ENCODE results near the gene DYSF. TPM values are rescaled to one million over a fixed set of nuclear protein-coding genes. Genes with fewer than 3 reads are reported as not detected.

Gene DYSF
- total RNA-seq, 1 donor from 2014 or later = 11.1 TPM

GRCh38 chr2:71502941-71503738, 49.8 kb downstream of the DYSF start:
- TF ChIP-seq, protein P1, sequence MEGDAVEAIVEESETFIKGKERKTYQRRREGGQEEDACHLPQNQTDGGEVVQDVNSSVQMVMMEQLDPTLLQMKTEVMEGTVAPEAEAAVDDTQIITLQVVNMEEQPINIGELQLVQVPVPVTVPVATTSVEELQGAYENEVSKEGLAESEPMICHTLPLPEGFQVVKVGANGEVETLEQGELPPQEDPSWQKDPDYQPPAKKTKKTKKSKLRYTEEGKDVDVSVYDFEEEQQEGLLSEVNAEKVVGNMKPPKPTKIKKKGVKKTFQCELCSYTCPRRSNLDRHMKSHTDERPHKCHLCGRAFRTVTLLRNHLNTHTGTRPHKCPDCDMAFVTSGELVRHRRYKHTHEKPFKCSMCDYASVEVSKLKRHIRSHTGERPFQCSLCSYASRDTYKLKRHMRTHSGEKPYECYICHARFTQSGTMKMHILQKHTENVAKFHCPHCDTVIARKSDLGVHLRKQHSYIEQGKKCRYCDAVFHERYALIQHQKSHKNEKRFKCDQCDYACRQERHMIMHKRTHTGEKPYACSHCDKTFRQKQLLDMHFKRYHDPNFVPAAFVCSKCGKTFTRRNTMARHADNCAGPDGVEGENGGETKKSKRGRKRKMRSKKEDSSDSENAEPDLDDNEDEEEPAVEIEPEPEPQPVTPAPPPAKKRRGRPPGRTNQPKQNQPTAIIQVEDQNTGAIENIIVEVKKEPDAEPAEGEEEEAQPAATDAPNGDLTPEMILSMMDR (IDR thresholded peaks at IDR 0.05; ENCODE audit: partially characterized antibody, unreplicated experiment) = no peak
- Mint-ChIP-seq H3K9me3 (ENCODE audit: unreplicated experiment) (peaks cover 2% of the 10 kb centered on the region), H3K36me3 (ENCODE audit: unreplicated experiment) (no peaks in the 10 kb centered on the region), H3K4me1 (ENCODE audit: low read depth, unreplicated experiment) (no peaks in the 10 kb centered on the region), H3K4me3 (ENCODE audit: unreplicated experiment) (no peak overlapping the region), H3K27ac (ENCODE audit: unreplicated experiment) (no peak overlapping the region), H3K27me3 (ENCODE audit: unreplicated experiment) (no peaks in the 10 kb centered on the region)
- DNase-seq = no peak

GRCh38 chr2:71503837-71504236, 50.5 kb downstream of the DYSF start:
- H3K27ac Mint-ChIP-seq (ENCODE audit: unreplicated experiment) = no peak overlapping the region
- TF ChIP-seq, protein P1 (IDR thresholded peaks at IDR 0.05; ENCODE audit: partially characterized antibody, unreplicated experiment) = no peak
- no peak overlapping the region for H3K4me3 Mint-ChIP-seq (ENCODE audit: unreplicated experiment)
- H3K36me3 Mint-ChIP-seq (ENCODE audit: unreplicated experiment) = no peaks in the 10 kb centered on the region
- no peaks in the 10 kb centered on the region for H3K27me3 Mint-ChIP-seq (ENCODE audit: unreplicated experiment)
- no peaks in the 10 kb centered on the region for H3K4me1 Mint-ChIP-seq (ENCODE audit: low read depth, unreplicated experiment)
- H3K9me3 Mint-ChIP-seq (ENCODE audit: unreplicated experiment) = peaks cover 2% of the 10 kb centered on the region
- no peak for DNase-seq

- TF ChIP-seq, protein P1 (IDR thresholded peaks at IDR 0.05; ENCODE audit: partially characterized antibody, unreplicated experiment) = no peak
- no peaks in the 10 kb centered on the region for H3K4me1 Mint-ChIP-seq (ENCODE audit: low read depth, unreplicated experiment)
- no peak overlapping the region for H3K27ac Mint-ChIP-seq (ENCODE audit: unreplicated experiment)
These were observed 51.2 kb downstream of the DYSF start for GRCh38 chr2:71504611-71505010.

DNA sequence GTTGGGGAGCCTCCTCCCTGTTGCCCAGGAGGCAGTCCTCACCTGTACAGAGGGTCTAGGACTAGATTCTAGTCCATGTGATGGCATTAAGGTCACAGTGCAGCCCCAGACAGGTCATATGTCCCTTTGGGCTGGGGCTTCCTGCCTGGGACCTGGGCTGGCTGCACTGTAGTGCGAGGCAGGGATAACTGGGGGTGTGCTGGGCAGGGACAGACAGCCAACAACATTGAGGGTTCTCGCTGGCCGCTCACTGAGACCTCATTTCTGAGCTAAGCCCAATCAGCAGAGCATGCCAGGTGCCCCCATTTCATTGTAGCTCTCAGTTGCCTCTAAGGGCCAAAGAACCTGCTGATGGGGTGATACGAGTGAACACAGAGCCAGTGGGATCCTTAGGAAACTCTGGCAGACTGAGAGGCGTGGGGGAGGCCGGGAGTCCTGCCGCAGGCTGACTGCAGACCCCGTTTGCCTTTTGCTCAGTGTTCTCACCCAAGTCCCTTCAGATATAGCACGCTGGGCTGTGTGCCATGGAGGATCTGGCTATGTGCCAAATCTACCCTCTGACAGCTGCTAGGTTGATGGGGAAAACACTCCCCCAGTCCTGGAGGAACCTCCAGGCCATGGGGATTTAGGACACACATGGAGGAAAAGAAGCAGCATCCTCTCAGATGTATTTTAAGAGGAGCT, 51.9 kb downstream of the DYSF start:
- TF ChIP-seq, protein P1 (IDR thresholded peaks at IDR 0.05; ENCODE audit: partially characterized antibody, unreplicated experiment) = no peak
- DNase-seq = no peak
- Mint-ChIP-seq H3K36me3 (ENCODE audit: unreplicated experiment) (no peaks in the 10 kb centered on the region), H3K27ac (ENCODE audit: unreplicated experiment) (no peak overlapping the region), H3K4me3 (ENCODE audit: unreplicated experiment) (no peak overlapping the region), H3K9me3 (ENCODE audit: unreplicated experiment) (peaks cover 2% of the 10 kb centered on the region), H3K27me3 (ENCODE audit: unreplicated experiment) (no peaks in the 10 kb centered on the region), H3K4me1 (ENCODE audit: low read depth, unreplicated experiment) (no peaks in the 10 kb centered on the region)

More at GRCh38 chr2:71504611-71505010, 51.2 kb downstream of the DYSF start:
- DNase-seq = no peak
- Mint-ChIP-seq H3K36me3 (ENCODE audit: unreplicated experiment) (no peaks in the 10 kb centered on the region), H3K9me3 (ENCODE audit: unreplicated experiment) (peaks cover 2% of the 10 kb centered on the region), H3K27me3 (ENCODE audit: unreplicated experiment) (no peaks in the 10 kb centered on the region), H3K4me3 (ENCODE audit: unreplicated experiment) (no peak overlapping the region)

DNA sequence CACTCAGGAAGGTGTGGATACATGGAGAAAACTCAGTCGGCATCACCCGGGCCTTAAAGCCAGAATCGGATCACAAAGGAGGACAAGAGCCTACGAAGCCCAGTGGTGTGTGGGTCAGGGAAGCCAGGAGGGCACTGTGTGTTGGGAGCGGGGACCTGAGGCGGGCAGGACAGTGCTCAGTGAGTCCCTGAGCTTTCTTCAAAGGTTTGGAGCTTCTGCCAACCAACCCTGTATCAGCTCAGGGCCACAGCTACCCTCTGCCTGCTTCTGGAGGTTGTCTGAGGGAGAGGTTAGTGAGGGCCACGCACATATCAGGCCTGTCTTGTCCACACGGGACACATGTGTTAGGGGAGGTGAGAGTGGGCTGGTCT, 52.4 kb downstream of the DYSF start:
- no peaks in the 10 kb centered on the region for H3K36me3 Mint-ChIP-seq (ENCODE audit: unreplicated experiment)
- peaks cover 2% of the 10 kb centered on the region for H3K9me3 Mint-ChIP-seq (ENCODE audit: unreplicated experiment)
- DNase-seq = no peak
- no peak overlapping the region for H3K27ac Mint-ChIP-seq (ENCODE audit: unreplicated experiment)
- TF ChIP-seq, protein P1 (IDR thresholded peaks at IDR 0.05; ENCODE audit: partially characterized antibody, unreplicated experiment) = no peak
- no peak overlapping the region for H3K4me3 Mint-ChIP-seq (ENCODE audit: unreplicated experiment)
- no peaks in the 10 kb centered on the region for H3K4me1 Mint-ChIP-seq (ENCODE audit: low read depth, unreplicated experiment)
- H3K27me3 Mint-ChIP-seq (ENCODE audit: unreplicated experiment) = no peaks in the 10 kb centered on the region
